Measurements from ENCODE around the gene TMEM242.

The TMEM242 gene

GRCh38 chr6:157267654-157268053 is 55.7 kb downstream of the TMEM242 start:
- TF ChIP-seq ZC3H10 (CRISPR knock-in tag; IDR thresholded peaks at IDR 0.05) (no peak), ARNTL (CRISPR knock-in tag; IDR thresholded peaks at IDR 0.05; ENCODE audit: borderline replicate concordance, low read depth) (no peak), OSR1 (CRISPR knock-in tag; IDR thresholded peaks at IDR 0.05) (no peak), GLIS3 (CRISPR knock-in tag; IDR thresholded peaks at IDR 0.05) (no peak)
- ATAC-seq: no peak

- TF ChIP-seq CREB5 (CRISPR knock-in tag; IDR thresholded peaks at IDR 0.05; ENCODE audit: low read depth) (no peak), ZC3H10 (CRISPR knock-in tag; IDR thresholded peaks at IDR 0.05) (no peak), SNAI2 (CRISPR knock-in tag; IDR thresholded peaks at IDR 0.05) (no peak), GLIS3 (CRISPR knock-in tag; IDR thresholded peaks at IDR 0.05) (no peak), BACH2 (CRISPR knock-in tag; IDR thresholded peaks at IDR 0.05; ENCODE audit: borderline replicate concordance) (no peak), POU6F1 (CRISPR knock-in tag; IDR thresholded peaks at IDR 0.05; ENCODE audit: borderline replicate concordance, low read depth) (no peak), ZFP3 (CRISPR knock-in tag; IDR thresholded peaks at IDR 0.05) (no peak), TOX (CRISPR knock-in tag; IDR thresholded peaks at IDR 0.05; ENCODE audit: borderline replicate concordance) (no peak), CSDC2 (CRISPR knock-in tag; IDR thresholded peaks at IDR 0.05) (no peak), CSRNP3 (CRISPR knock-in tag; IDR thresholded peaks at IDR 0.05) (no peak)
- ATAC-seq: no peak
These were observed 56.2 kb downstream of the TMEM242 start for GRCh38 chr6:157267109-157267611.

- ATAC-seq: no peak
- TF ChIP-seq ZFP3 (CRISPR knock-in tag; IDR thresholded peaks at IDR 0.05) (no peak), TSHZ2 (CRISPR knock-in tag; IDR thresholded peaks at IDR 0.05) (no peak), OSR1 (CRISPR knock-in tag; IDR thresholded peaks at IDR 0.05) (no peak)
These were observed 56.8 kb downstream of the TMEM242 start for GRCh38 chr6:157266274-157267101.

- TF ChIP-seq PPARA (CRISPR knock-in tag; IDR thresholded peaks at IDR 0.05; ENCODE audit: borderline replicate concordance) (no peak), TSHZ2 (CRISPR knock-in tag; IDR thresholded peaks at IDR 0.05) (no peak), ZNF8 (CRISPR knock-in tag; IDR thresholded peaks at IDR 0.05) (no peak), PATZ1 (CRISPR knock-in tag; IDR thresholded peaks at IDR 0.05; ENCODE audit: borderline replicate concordance) (no peak)
These were observed 57.7 kb downstream of the TMEM242 start for GRCh38 chr6:157265635-157266034.

More at GRCh38 chr6:157265635-157266034, 57.7 kb downstream of the TMEM242 start:
- ATAC-seq: no peak
